T-cell (primary cell): ENCODE measurements around the gene TMEM209. TPM values are rescaled to one million over a fixed set of nuclear protein-coding genes. Genes with fewer than 3 reads are reported as not detected.

Experiments used
- ATAC-seq, 4 experiments: fragments of 200-7000 bp in 3 of 4; fragments of 150-1000 bp in 1 of 4; cut with Tn5 transposase; replicated peaks in 1 of 4; 1 replicate in 3 of 4; 2 replicates in 1 of 4; pipeline ENCODE4 v1.10.0; 2021; ENCODE audit warnings: moderate library complexity in 3 of 4, mild to moderate bottlenecking in 2 of 4, moderate number of reproducible peaks in 1 of 4
- CTCF ChIA-PET, 2 donors: fragments of 300-600 bp; sonication (Branson Sonifier 250); formaldehyde crosslinking; loops; one replicate each; lab custom pipeline; 2022; ENCODE audit warnings: antibody characterized with exemption in 2 of 2; lab: Charles Lee
- POLR2A ChIA-PET, 2 donors: fragments of 300-600 bp; sonication (Branson Sonifier 250); formaldehyde crosslinking; loops; one replicate each; lab custom pipeline; 2022; ENCODE audit warnings: antibody characterized with exemption in 2 of 2; lab: Charles Lee
- DNase-seq, 35 experiments: peaks; one replicate each; pipeline versions ENCODE4 v3.0.0 to v3.0.0-alpha.2; 2013 to 2023
- H3K27ac ChIP-seq: one replicate; pipeline ENCODE4 v1.5.1; 2013; ENCODE audit warnings: low read length
- H3K27me3 ChIP-seq, 2 experiments: replicated peaks in 1 of 2; 1 replicate in 1 of 2; 2 replicates in 1 of 2; pipeline versions ENCODE4 v1.6.1 to v1.7.0; 2013; ENCODE audit warnings: low read length in 1 of 2, mixed read lengths in 1 of 2; ENCODE audit not compliant: control insufficient read depth in 2 of 2, insufficient read depth in 2 of 2; ENCODE audit errors: extremely low read depth in 1 of 2
- H3K36me3 ChIP-seq, 2 donors: 1 replicate in 1 of 2; 2 replicates in 1 of 2; pipeline versions ENCODE4 v1.6.1 to v1.7.0; 2013; ENCODE audit warnings: low read length in 1 of 2; ENCODE audit not compliant: control insufficient read depth in 2 of 2, insufficient read depth in 1 of 2; ENCODE audit errors: extremely low read depth in 1 of 2
- H3K4me1 ChIP-seq, 2 experiments: 1 replicate in 1 of 2; 2 replicates in 1 of 2; pipeline versions ENCODE4 v1.6.1 to v1.7.0; 2013; ENCODE audit warnings: low read length in 2 of 2, mixed read lengths in 1 of 2; ENCODE audit not compliant: insufficient read depth in 2 of 2, control insufficient read depth in 1 of 2; ENCODE audit errors: extremely low read depth in 1 of 2
- H3K4me3 ChIP-seq, 2 donors: 1 replicate in 1 of 2; 2 replicates in 1 of 2; pipeline versions ENCODE4 v1.5.1 to v1.7.0; 2013; ENCODE audit warnings: mild to moderate bottlenecking in 2 of 2, low read length in 1 of 2, moderate library complexity in 1 of 2; ENCODE audit not compliant: control insufficient read depth in 1 of 2; ENCODE audit errors: extremely low read depth in 1 of 2
- H3K9me3 ChIP-seq: 2 replicates; pipeline ENCODE4 v1.7.0; 2013
- H3K27ac Mint-ChIP-seq, 2 donors: one replicate each; pipeline ENCODE4 v1.8.0; 2020 to 2021; ENCODE audit warnings: mild to moderate bottlenecking in 2 of 2, mixed read lengths in 2 of 2
- H3K27me3 Mint-ChIP-seq, 2 donors: one replicate each; pipeline ENCODE4 v1.8.0; 2021 to 2022; ENCODE audit warnings: mixed read lengths in 2 of 2
- H3K36me3 Mint-ChIP-seq: one replicate; pipeline ENCODE4 v1.8.0; 2021; ENCODE audit warnings: mixed read lengths
- H3K4me1 Mint-ChIP-seq, 3 donors: one replicate each; pipeline ENCODE4 v1.8.0; 2020 to 2022; ENCODE audit warnings: mixed read lengths in 3 of 3, mild to moderate bottlenecking in 1 of 3
- H3K4me3 Mint-ChIP-seq, 3 donors: one replicate each; pipeline ENCODE4 v1.8.0; 2020 to 2022; ENCODE audit warnings: mild to moderate bottlenecking in 3 of 3, mixed read lengths in 3 of 3, moderate library complexity in 3 of 3
- H3K9me3 Mint-ChIP-seq, 3 donors: one replicate each; pipeline ENCODE4 v1.8.0; 2020 to 2022; ENCODE audit warnings: mixed read lengths in 3 of 3
- WGBS: methylation state at CpG from one replicate; pipeline ENCODE4 v1.1.5; 2013; ENCODE audit warnings: missing lambda C conversion rate; ENCODE audit not compliant: insufficient coverage; 5-methylcytosine and 5-hydroxymethylcytosine counted together
- total RNA-seq, 35 experiments: library from RNA in 6 of 35; stranded (reverse) in 6 of 35; fragments of 120-200 nt in 1 of 35; gene quantifications; one replicate each; pipeline versions ENCODE4 v1.2.1 to v1.2.4 and lab custom pipeline; 2013 to 2026

The TMEM209 gene
- total RNA-seq, 5 donors from 2014 or later (not counting 1 experiment from before 2014, with no cell fraction given), result 21.4 to 31.0 (median 25.5) TPM

- WGBS, result 89% methylated on average over 29 of the region's 31 CpGs
- peaks cover 0 to 3% (median 0%) of the 10 kb centered on the region in 3 donors for H3K4me1 Mint-ChIP-seq
- Histone ChIP-seq H3K9me3 (no peaks in the 10 kb centered on the region), H3K36me3 (no peaks in the 10 kb centered on the region), H3K27ac (no peak overlapping the region), H3K27me3 (peaks cover 0 to 40% of the 10 kb centered on the region in 2 experiments), H3K4me3 (no peak overlapping the region), H3K4me1 (peaks cover 0 to 14% of the 10 kb centered on the region in 2 experiments)
- CTCF ChIA-PET, result no interaction called here
- H3K4me3 Mint-ChIP-seq, result no peak overlapping the region
- POLR2A ChIA-PET, result no interaction called here
- no peak for DNase-seq
- no peak for ATAC-seq
- H3K36me3 Mint-ChIP-seq, result peaks cover 10% of the 10 kb centered on the region
- H3K9me3 Mint-ChIP-seq, result peaks cover 0 to 5% (median 4%) of the 10 kb centered on the region in 3 donors
- H3K27me3 Mint-ChIP-seq, result peaks cover 3 to 4% of the 10 kb centered on the region in 2 donors
- no peak overlapping the region for H3K27ac Mint-ChIP-seq
These were observed 50.5 kb downstream of the TMEM209 start for GRCh38 chr7:130154501-130155317.

- Histone ChIP-seq H3K9me3 (no peaks in the 10 kb centered on the region), H3K4me1 (peaks cover 0 to 14% of the 10 kb centered on the region in 2 experiments), H3K36me3 (no peaks in the 10 kb centered on the region), H3K4me3 (no peak overlapping the region), H3K27ac (no peak overlapping the region), H3K27me3 (peaks cover 0 to 46% of the 10 kb centered on the region in 2 experiments)
- CTCF ChIA-PET, result no interaction called here
- no peak for ATAC-seq
- DNase-seq, result no peak
- Mint-ChIP-seq H3K4me1 (peaks cover 0 to 3% (median 0%) of the 10 kb centered on the region in 3 donors), H3K27ac (no peak overlapping the region), H3K36me3 (peaks cover 5% of the 10 kb centered on the region), H3K9me3 (peaks cover 0 to 5% (median 4%) of the 10 kb centered on the region in 3 donors), H3K4me3 (no peak overlapping the region), H3K27me3 (peaks cover 3 to 4% of the 10 kb centered on the region in 2 donors)
- 77% methylated on average over 3 of the region's 6 CpGs for WGBS
- POLR2A ChIA-PET, result no interaction called here
These were observed 51.1 kb downstream of the TMEM209 start for GRCh38 chr7:130154131-130154500.

DNA sequence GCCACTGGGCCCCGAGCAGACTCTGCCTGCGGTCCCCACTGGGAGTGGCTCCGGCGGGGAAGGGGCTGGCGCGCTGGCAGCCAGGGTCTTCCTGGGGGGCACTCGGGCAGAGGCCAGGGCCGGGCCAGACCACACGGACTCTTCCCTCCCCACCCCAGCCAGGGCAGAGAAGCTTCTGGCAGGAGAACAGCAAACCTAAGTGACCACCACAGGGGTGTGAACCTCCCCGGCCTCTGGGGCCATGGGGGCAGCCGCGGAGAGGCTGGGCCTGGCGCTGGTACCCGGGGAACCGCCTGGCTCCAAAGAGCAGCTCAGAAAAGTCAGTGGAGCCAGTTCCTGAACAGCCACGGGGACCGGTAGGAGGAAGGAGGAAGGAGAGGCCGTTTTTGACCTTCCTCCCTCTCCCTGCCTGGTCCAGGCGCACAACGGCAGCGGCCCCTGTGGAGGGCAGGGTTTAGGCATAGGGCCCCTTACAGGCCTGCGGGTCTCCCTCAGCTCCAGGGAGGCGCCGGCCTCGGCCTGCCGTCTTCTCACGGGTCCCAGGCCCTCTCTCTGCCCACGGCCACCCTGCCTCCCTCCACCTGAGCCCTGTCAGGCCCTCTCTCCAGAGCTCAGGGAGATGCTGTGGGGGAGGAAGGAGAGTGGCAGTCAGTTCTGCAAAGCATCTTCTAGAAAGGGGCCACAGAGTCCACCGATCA is 51.8 kb downstream of the TMEM209 start:
- H3K4me1 ChIP-seq, result peaks cover 0 to 14% of the 10 kb centered on the region in 2 experiments
- no peaks in the 10 kb centered on the region for H3K36me3 ChIP-seq
- peaks cover 0 to 46% of the 10 kb centered on the region in 2 experiments for H3K27me3 ChIP-seq
- Mint-ChIP-seq H3K4me3 (no peak overlapping the region), H3K27me3 (peaks cover 3 to 4% of the 10 kb centered on the region in 2 donors), H3K36me3 (no peaks in the 10 kb centered on the region), H3K4me1 (peaks cover 0 to 3% (median 0%) of the 10 kb centered on the region in 3 donors), H3K9me3 (peaks cover 0 to 2% (median 0%) of the 10 kb centered on the region in 3 donors), H3K27ac (no peak overlapping the region)
- no peaks in the 10 kb centered on the region for H3K9me3 ChIP-seq
- no peak overlapping the region for H3K4me3 ChIP-seq
- DNase-seq (no peak), ATAC-seq (no peak)
- H3K27ac ChIP-seq, result no peak overlapping the region
- ChIA-PET CTCF (interaction anchor here in 1 of 2 donors (0.5 kb wide), 1 partner anchor 177 kb away, joined by 5 read pairs; no protein-coding TSS in a partner anchor), POLR2A (no interaction called here)
- WGBS, result 92% methylated on average over 11 of the region's 29 CpGs

DNA sequence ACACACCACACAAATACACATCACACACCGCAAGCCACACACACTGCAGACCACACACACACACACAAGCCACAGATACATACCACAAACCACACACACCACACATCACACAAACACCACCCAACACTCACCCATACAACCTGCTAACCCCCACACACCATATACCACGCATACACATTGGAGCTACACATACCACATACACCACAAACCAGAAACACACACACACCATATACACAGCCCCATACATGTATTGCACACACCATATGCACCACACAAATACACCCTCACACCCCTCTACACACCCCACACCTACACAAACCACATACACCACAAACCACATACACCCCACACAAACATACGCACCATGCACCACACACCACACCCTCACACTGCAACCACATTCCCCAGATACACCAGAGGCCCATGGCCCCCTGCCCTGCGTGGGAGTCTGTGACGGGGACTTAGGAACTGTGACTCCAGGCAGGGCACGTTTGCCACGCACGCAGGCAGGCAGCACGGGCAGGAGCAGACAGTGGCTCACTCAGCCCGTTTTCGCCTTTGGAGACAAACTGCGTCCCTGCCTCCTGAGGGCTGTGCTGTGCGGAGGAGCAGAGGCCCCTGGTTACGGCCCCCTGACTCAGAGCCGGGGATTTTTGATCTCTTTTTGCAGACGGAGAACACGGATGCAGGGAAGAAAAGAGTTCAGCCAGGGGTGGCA is 52.6 kb downstream of the TMEM209 start:
- H3K4me1 ChIP-seq, result peaks cover 0 to 14% of the 10 kb centered on the region in 2 experiments
- H3K9me3 ChIP-seq, result no peaks in the 10 kb centered on the region
- no peak overlapping the region for H3K4me3 Mint-ChIP-seq
- no peaks in the 10 kb centered on the region for H3K36me3 Mint-ChIP-seq
- no peak overlapping the region for H3K27ac Mint-ChIP-seq
- H3K4me3 ChIP-seq, result no peak overlapping the region
- POLR2A ChIA-PET, result no interaction called here
- H3K27ac ChIP-seq, result peak overlapping the region; percentile 35
- CTCF ChIA-PET, result no interaction called here
- peaks cover 0 to 3% (median 0%) of the 10 kb centered on the region in 3 donors for H3K4me1 Mint-ChIP-seq
- peaks cover 3 to 4% of the 10 kb centered on the region in 2 donors for H3K27me3 Mint-ChIP-seq
- peak in 3 of 35 experiments; percentile 10 to 32 (median 11) for DNase-seq
- H3K27me3 ChIP-seq, result peaks cover 0 to 52% of the 10 kb centered on the region in 2 experiments
- no peaks in the 10 kb centered on the region for H3K36me3 ChIP-seq
- peaks cover 0 to 2% (median 0%) of the 10 kb centered on the region in 3 donors for H3K9me3 Mint-ChIP-seq
- ATAC-seq, result peak in 1 of 4 experiments; percentile 6
- 73% methylated on average over 16 of the region's 17 CpGs for WGBS

DNA sequence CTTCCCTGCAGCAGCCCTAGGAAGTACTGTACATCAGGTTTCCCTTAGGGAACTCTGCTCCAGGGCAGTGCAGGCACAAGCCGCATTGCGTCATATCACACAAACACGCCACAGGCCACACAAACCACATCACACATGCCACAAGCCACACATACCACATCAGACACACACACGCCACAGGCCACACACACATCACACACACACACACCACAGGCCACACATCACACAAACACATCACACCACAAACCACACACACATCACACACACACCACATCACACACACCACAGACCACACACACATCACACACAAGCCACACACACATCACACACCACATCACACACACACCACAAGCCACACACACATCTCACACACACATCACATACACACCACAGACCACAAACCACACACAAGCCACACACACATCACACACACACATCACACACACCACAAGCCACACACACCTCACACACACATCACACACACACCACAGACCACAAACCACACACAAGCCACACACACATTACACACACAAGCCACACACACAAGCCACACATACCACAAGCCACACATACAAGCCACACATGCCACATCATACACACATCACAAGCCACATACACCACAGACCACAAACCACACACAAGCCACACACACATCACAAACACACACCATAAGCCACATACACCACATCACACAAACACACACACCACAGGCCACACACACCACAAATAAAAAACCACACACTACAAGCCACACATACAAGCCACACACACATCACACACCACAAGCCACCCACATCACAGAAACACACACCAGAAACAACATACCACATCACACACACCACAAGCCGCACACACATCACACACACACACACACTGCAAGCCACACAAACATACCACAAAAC is 53.4 kb downstream of the TMEM209 start:
- H3K4me3 Mint-ChIP-seq, result no peak overlapping the region
- H3K27me3 Mint-ChIP-seq, result peaks cover 3 to 4% of the 10 kb centered on the region in 2 donors
- Histone ChIP-seq H3K27ac (peak overlapping the region; percentile 35), H3K36me3 (no peaks in the 10 kb centered on the region), H3K27me3 (peaks cover 0 to 52% of the 10 kb centered on the region in 2 experiments), H3K4me3 (no peak overlapping the region), H3K9me3 (no peaks in the 10 kb centered on the region), H3K4me1 (peaks cover 0 to 14% of the 10 kb centered on the region in 2 experiments)
- H3K27ac Mint-ChIP-seq, result no peak overlapping the region
- peaks cover 0 to under 1% (median 0%) of the 10 kb centered on the region in 3 donors for H3K9me3 Mint-ChIP-seq
- peak; percentile 42 to 74 (median 48) for ATAC-seq
- peak in 21 of 35 experiments; percentile 9 to 67 (median 31) for DNase-seq
- ChIA-PET POLR2A (interaction anchor here in 1 of 2 donors (0.6 kb wide), 1 partner anchor 33 kb away, joined by 4 read pairs; no protein-coding TSS in a partner anchor), CTCF (no interaction called here)
- 15% methylated on average over 5 of the region's 5 CpGs for WGBS
- H3K4me1 Mint-ChIP-seq, result peaks cover 0 to 3% (median 0%) of the 10 kb centered on the region in 3 donors
- no peaks in the 10 kb centered on the region for H3K36me3 Mint-ChIP-seq
